Middle frontal gyrus (tissue), 1 donor: Measurements from ENCODE around the gene CARS2.

ENCODE experiments used
- DNase-seq: peaks from one replicate; pipeline ENCODE4 v3.0.0-alpha.2; 2015; ENCODE audit warnings: low spot score; ENCODE audit errors: extremely low spot score

Gene CARS2

DNA sequence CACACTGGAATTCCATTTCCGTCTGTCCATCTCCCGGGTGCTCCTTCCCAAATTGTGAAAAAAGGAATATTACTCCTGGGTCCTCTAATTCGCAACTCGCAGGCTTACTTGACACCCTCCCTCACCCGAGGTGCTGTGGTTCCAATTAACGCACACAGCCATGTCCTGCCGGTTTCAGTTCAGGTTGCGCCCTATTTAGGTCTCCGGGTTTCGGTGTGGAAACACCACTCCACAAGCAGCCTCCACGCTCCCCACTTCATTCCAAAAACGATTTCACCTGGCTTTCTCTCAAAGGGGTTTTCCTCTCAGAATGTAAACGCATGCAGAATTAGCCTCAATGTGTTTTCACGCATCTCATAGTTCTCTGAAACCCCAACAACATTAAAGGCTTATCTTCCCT, 52.6 kb downstream of the CARS2 start:
- DNase-seq = no peak

DNA sequence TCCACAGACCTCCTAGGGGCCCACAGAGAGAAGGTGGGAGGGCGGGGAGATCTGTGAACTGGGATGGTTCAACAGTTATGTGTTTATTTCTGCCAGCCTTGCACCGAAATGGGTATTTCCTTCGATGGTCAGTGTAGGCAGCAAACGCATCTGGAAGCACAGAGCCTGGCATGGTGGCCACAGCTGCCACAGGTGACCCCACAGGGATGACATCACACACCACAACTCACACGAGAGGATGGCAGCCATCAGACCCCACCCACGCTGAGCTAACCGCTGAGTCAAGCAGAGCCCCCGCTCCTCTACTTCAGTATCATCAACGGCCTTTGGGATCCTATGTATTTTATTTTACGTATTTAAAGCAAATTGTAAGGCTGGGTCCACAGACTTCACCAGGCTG, 53.2 kb downstream of the CARS2 start:
- DNase-seq = no peak

DNA sequence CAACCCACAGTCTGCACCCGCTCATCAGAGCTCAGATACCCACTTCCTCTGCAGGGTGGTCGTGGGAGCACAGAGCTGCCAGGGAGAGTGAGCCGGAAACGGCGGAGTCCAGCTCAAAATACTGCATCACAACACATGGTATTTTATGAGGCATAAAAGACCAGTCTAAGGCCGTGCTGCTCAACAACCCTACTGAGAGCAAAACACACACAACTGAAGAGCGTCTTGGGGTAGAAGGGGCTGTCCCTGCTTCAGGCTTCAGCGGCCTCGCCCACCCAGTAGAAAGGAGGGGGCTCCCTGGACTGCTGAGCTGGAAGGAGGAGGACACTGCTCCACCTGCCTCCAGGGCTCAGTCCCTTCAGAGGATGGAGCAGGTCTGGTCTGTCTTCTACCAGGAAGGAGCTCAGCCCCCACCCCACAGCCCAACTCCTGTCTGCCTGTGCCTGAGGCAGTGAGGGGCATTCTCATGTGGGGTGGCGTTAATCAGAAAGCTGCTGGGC, 53.6 kb downstream of the CARS2 start:
- DNase-seq = no peak

DNA sequence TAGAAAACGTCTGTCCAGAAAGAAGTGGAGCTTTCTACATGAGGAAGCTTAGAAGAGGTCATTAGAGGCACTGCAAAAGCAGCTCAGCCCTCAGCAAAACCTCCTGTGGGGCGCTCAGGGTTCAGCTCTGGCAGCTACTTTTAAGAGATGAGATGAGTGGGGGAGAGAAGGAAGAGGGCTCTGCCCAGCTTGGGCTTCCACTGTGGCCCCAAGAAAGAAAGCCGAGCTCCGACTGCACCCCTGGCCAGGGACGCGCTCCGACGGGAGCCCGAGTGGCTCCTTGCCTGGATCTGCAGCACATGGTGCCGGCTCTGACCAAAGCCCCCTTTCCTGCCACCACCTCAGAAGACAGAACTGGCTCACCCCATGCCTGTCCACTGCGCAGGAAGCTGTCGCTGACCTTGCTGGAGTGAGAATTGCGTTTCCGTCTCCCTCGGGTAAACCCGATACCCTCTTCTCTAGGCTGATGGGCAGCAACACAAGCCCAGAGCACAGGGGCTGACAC, 54.1 kb downstream of the CARS2 start:
- no peak for DNase-seq

DNA sequence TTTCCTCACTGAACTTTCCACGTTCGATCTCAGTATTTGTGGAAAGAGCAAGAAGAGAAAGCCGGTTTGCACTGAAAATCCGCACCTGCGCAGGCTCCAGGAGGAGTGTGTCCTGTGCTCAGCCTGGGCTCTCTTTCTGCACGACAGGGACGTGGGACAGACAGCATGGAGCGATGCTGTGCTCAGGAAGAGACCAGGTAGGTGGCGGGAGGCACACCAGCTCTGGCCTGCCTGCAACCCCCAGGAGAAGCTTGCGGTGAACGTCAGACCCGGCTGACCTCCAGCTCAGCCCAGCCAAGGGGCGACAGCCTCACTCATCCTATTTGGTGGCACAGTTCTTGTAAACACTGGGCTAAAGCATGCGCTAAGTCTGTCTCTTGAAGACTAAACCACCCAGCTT, 54.6 kb downstream of the CARS2 start:
- DNase-seq = no peak

- no peak for DNase-seq
Observed at GRCh38 chr13:110650436-110650835, 55.5 kb downstream of the CARS2 start.

DNA sequence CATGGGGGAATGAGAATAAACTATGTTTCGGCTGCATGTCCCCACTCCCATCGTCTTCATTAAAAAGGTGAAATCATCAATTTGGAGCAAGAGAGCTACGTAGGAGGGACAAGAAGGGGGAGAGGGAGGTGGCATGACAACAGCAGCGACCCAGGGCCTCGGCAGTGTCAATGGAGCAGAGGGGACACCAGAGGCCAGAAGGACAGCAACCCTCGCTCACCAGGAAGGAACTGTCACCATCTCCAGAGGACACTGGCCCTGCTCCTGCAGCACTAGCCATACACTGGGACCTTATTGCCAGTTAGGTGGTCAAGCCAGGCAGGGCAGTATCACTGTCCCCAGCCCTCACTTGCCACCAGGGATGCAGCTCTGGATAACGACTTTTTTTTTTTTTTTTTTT, 56.4 kb downstream of the CARS2 start:
- DNase-seq = no peak

DNA sequence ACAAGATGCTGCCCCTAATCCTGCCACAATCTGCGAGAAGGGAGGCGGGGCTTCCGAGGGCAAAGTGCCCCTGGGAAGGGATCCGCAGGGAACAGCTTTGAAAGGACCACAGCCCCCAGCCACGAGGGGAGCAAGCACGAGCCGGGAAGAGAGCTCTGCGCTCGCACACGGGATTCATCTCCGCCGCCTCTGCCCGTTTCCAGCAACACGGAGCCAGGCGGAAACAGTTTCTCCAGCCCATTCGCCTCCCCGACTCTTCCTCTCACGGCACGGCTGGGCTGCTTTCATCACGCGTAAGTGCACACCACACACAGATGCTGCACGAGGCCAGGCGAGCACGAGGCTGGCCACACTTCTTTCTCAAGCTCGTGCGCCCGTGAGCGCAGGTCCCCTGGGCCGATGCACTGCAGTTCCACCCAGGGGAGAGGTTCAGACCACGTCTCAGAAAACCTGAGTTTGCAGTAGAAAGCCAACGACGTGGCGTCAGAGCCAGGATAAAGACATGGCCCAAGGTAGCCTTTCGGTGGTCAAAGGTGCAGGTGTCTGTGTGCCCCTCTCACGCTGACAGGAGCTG, 57.0 kb downstream of the CARS2 start:
- DNase-seq = no peak

- DNase-seq = no peak
Observed at GRCh38 chr13:110648146-110648819, 57.6 kb downstream of the CARS2 start.

GRCh38 chr13:110647365-110647737, 58.6 kb downstream of the CARS2 start:
- no peak for DNase-seq

- no peak for DNase-seq
Observed at GRCh38 chr13:110646442-110647364, 59.2 kb downstream of the CARS2 start.

DNA sequence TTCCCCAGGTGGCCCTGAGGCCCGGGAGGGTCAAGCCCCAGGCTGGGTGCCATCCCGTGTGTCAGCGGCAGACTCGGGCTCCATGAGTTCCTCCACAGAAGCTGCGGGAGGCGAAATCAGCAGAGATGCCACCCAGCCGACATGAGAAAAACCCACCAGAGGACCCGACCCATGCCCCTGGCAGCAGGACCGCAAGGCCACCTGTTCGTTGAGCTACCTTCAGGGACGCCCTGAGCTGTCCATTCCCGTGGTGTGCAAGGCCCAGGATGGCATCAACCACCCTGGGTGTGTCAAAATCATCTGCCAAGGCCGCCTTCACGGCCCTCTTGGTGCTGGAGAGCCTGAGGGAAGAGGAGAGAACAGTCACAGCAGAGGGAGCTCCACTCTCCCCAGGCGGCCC, 60.2 kb downstream of the CARS2 start:
- no peak for DNase-seq

DNA sequence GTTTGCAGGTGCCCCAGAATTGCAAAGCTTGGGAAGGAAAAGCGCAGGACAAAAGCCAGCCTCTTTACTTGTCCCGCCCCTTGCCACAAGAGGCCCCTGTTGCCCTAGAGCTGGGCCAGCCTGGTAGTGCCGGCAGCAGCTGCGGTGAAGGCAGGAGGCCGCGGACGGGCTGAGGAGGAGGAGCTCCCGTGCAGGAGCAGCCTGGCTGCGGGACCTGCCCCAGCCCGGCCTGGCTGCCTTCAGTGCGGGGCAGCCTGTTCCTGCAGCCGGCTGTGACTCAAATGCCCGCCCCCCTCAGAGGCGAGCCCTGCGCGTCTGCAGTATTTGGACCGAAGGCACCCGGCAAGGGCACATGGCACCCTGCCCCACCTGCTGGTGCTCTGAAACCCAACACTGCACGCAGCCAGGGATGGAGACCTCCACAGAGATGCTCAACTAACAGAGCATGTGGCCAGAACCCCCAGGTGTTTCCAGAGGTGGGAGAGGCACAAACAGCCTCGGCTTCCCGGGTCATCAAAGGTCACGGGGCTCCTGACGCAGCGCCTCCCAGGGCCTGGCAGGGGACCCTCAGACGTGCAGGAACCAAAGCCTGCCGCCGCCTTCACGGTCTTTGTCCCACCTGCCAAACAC, 60.9 kb downstream of the CARS2 start:
- peak; percentile 36 for DNase-seq

DNA sequence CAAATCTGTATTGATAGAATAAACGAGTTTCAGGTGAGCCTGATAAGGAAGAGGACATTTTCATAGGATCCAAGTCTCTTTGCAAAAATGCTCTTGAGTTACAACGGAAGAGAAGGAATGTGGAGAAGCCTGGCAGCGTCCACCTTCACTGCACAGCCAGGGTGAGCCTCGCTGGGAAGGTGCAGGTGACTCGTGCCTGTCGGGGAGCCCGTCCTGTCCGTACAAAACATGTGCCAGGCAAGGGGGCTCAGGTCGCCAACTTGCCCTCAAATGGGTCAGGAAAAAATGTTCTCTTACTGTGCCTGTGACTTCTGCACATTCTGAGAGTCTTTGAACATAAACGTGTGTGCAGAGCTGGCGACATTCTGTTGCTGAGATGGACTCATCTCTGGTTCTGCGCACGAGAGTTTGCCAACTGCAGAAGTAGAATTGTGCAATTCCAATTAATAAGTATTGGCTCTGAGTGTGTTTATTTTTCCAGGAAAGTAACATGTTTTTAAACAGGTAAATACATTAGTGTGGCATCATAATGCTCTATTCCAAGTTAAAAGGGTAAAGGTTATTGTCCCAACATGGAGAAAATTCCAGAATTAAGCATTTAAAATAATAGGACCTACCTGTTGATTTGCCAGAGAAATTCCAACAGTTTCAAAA, 62.0 kb downstream of the CARS2 start:
- no peak for DNase-seq

GRCh38 chr13:110643324-110643723, 62.6 kb downstream of the CARS2 start:
- DNase-seq = no peak

DNA sequence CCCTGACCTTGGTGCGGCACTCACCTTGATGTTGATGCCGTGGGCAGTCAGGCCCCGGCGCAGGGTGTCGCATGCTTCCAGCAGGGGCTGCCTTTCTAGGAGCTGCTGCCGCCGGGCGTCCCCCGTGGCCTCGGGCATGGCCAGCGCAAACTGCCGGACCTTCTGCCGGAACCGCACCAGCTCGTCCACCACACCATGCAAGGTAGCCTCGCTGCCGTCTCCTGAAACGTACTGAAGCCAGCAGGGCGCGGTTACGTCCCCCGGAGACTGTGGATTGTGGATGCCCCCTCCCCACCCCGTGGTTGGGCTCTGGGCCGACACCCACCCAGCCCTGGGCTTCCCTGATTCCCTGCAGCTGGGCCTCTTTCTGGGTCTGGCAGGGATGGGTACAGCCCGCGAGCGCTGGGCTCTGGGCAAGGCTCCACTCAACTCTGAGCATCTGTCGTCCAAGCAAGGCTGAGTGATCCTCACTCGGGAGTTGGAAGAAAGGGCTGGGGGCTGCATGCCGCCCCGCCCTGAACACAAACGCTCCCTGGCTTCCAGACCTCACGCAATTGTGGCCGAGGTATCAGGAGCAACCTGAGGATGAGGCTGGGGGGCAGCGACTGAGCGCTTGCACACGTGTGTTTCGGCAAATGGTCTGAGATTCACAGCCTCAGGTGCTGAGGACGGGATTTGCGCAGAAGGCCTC, 63.5 kb downstream of the CARS2 start:
- DNase-seq = no peak

DNA sequence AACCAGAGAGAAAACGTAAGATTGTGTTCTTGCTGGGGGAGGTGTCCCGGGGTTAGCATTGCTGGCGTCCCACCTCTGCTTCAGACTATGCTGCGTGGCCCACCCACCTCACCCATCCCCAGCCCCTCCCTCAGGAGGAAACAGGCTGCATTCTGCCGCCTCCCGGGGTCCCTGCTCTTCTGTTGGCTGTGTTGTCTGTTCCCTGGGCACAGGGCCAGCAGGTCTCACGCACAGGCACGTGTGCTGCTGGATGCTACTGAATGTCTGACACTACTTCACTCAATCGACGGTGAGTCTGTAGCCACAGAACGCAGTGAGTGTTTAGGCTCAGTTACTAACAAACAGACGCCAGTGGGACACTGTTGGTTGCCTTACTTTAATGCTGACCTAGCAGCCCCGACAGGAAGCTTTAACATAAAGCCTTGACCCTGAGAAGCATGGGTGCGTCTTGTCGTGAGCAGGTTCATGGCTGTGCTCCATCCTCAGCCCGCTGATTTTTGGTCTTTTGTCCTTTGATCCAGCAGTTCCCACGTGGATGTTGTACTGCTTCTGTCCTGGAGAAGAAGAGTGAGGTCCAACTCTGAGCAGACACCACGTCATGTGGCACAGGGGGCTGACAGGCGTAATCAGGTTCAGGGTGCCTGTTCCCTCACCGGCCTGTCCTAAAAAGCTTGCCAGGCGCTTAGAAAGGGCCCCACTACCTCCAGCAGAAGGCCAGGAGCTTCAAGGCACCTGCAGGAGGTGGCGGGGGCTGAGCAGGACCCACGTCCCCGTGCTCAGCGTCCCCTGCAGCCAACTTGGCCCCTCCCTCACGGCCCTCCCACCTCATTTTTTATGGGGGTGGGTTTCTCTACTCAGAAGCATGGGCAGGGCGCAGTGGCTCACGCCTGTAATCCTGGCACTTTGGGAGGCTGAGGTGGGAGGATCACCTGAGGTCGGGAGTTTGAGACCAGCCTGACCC, 64.6 kb downstream of the CARS2 start:
- no peak for DNase-seq

GRCh38 chr13:110640591-110641029, 65.3 kb downstream of the CARS2 start:
- DNase-seq = no peak

- DNase-seq = no peak
Observed at GRCh38 chr13:110639935-110640334, 66.0 kb downstream of the CARS2 start.
